Lower leg skin (tissue), 3 donors: ENCODE results near the gene COA6.

ENCODE experiments used
- POLR2A ChIP-seq, 2 donors: fragments of 450-650 bp; IDR thresholded peaks; one replicate each; pipeline ENCODE4 v1.6.1; 2016 to 2017; ENCODE audit warnings: antibody characterized with exemption in 2 of 2, mild to moderate bottlenecking in 1 of 2, moderate library complexity in 1 of 2
- TF ChIP-seq, protein P1 (sequence below), 3 donors: fragments of 450-650 bp; IDR thresholded peaks; one replicate each; pipeline ENCODE4 v1.5.1; 2016; ENCODE audit warnings: antibody characterized with exemption in 3 of 3, mild to moderate bottlenecking in 3 of 3, moderate library complexity in 2 of 3

DNA sequence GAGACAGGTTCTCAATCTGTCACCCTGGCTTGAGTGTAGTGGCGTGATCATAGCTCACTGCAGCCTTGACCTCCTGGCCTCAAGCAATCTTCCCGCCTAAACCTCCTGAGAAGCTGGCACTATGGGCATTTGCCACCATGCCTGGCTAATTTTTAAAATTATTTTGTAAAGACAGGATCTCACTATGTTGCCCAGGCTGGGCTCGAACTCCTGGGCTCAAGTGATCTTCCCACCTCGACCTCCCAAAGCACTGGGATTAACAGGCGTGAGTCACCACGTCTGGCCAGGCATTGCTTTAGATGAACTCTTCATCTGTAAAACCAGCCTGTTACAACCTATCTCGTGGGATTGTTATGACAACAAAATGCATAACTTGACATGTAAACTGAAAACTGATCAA, 2.4 kb downstream of the COA6 start:
- no peak for TF ChIP-seq POLR2A (IDR thresholded peaks at IDR 0.05)
- TF ChIP-seq, protein P1, sequence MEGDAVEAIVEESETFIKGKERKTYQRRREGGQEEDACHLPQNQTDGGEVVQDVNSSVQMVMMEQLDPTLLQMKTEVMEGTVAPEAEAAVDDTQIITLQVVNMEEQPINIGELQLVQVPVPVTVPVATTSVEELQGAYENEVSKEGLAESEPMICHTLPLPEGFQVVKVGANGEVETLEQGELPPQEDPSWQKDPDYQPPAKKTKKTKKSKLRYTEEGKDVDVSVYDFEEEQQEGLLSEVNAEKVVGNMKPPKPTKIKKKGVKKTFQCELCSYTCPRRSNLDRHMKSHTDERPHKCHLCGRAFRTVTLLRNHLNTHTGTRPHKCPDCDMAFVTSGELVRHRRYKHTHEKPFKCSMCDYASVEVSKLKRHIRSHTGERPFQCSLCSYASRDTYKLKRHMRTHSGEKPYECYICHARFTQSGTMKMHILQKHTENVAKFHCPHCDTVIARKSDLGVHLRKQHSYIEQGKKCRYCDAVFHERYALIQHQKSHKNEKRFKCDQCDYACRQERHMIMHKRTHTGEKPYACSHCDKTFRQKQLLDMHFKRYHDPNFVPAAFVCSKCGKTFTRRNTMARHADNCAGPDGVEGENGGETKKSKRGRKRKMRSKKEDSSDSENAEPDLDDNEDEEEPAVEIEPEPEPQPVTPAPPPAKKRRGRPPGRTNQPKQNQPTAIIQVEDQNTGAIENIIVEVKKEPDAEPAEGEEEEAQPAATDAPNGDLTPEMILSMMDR (IDR thresholded peaks at IDR 0.05), result no peak
